WTC11 (cell line): Measurements from ENCODE around the gene SLC44A2. TPM values are rescaled to one million over a fixed set of nuclear protein-coding genes. Genes with fewer than 3 reads are reported as not detected.

Experiments
- ATAC-seq: fragments of 200-7000 bp; cut with Tn5 transposase; 2 replicates; pipeline ENCODE4 v1.10.0; 2021; ENCODE audit warnings: mild to moderate bottlenecking, moderate library complexity
- CTCF ChIA-PET: fragments of 300-600 bp; sonication (Branson Sonifier 250); formaldehyde crosslinking; loops from one replicate; lab custom pipeline; 2021; ENCODE audit warnings: antibody characterized with exemption; lab: Charles Lee
- POLR2A ChIA-PET: fragments of 350-600 bp; sonication (Branson Sonifier 250); formaldehyde crosslinking; loops from one replicate; lab custom pipeline; 2021; ENCODE audit warnings: antibody characterized with exemption; lab: Charles Lee
- DNase-seq: peaks from one replicate; pipeline ENCODE4 v3.0.0; 2021; ENCODE audit warnings: low spot score
- H3K27ac Mint-ChIP-seq: 2 replicates; pipeline ENCODE4 v1.8.0; 2021; ENCODE audit warnings: mixed read lengths
- H3K27me3 Mint-ChIP-seq: 2 replicates; pipeline ENCODE4 v1.8.0; 2021; ENCODE audit warnings: low read depth, mild to moderate bottlenecking, moderate library complexity, mixed read lengths
- H3K36me3 Mint-ChIP-seq: 2 replicates; pipeline ENCODE4 v1.8.0; 2021; ENCODE audit warnings: mixed read lengths
- H3K4me1 Mint-ChIP-seq: 2 replicates; pipeline ENCODE4 v1.8.0; 2022; ENCODE audit warnings: mixed read lengths
- H3K4me3 Mint-ChIP-seq: 2 replicates; pipeline ENCODE4 v1.8.0; 2021; ENCODE audit warnings: mild to moderate bottlenecking, moderate library complexity, mixed read lengths
- H3K9me3 Mint-ChIP-seq: 2 replicates; pipeline ENCODE4 v1.8.0; 2021; ENCODE audit warnings: mixed read lengths
- ATF1 ChIP-seq: sonication (generic); formaldehyde crosslinking; IDR thresholded peaks from 2 replicates; pipeline ENCODE4 v1.8.1; 2023; ENCODE audit warnings: mild to moderate bottlenecking, moderate library complexity, missing genetic modification reagents
- EMX1 ChIP-seq: fragments of 250-450 bp; sonication (Bioruptor Pico); IDR thresholded peaks from 2 replicates; pipeline ENCODE4 v1.8.0; 2021; ENCODE audit warnings: mild to moderate bottlenecking
- ESRRA ChIP-seq: sonication (generic); formaldehyde crosslinking; IDR thresholded peaks from 2 replicates; pipeline ENCODE4 v1.8.1; 2022; ENCODE audit warnings: mild to moderate bottlenecking, missing genetic modification reagents, borderline replicate concordance
- HMGA2 ChIP-seq: fragments of 250-450 bp; sonication (Bioruptor Pico); IDR thresholded peaks from 2 replicates; pipeline ENCODE4 v1.4.0; 2021; ENCODE audit warnings: mild to moderate bottlenecking, moderate library complexity
- SMAD4 ChIP-seq: sonication (generic); formaldehyde crosslinking; IDR thresholded peaks from 2 replicates; pipeline ENCODE4 v1.8.0; 2022; ENCODE audit warnings: mild to moderate bottlenecking, missing genetic modification reagents
- ZBTB21 ChIP-seq: sonication (generic); formaldehyde crosslinking; IDR thresholded peaks from 2 replicates; pipeline ENCODE4 v1.8.1; 2023; ENCODE audit warnings: mild to moderate bottlenecking, missing genetic modification reagents, borderline replicate concordance
- ZNF219 ChIP-seq: sonication (generic); formaldehyde crosslinking; IDR thresholded peaks from 2 replicates; pipeline ENCODE4 v1.8.0; 2023; ENCODE audit warnings: missing genetic modification reagents, mild to moderate bottlenecking, borderline replicate concordance
- ZNF416 ChIP-seq: fragments of 250-450 bp; sonication (Bioruptor Pico); IDR thresholded peaks from 2 replicates; pipeline ENCODE4 v1.9.0; 2021; ENCODE audit warnings: mild to moderate bottlenecking, inconsistent platforms
- ZNF671 ChIP-seq: fragments of 250-450 bp; sonication (Bioruptor Pico); IDR thresholded peaks from 2 replicates; pipeline ENCODE4 v1.8.0; 2021; ENCODE audit warnings: mild to moderate bottlenecking
- total RNA-seq: library from RNA; stranded (reverse); gene quantifications from 3 replicates; pipeline ENCODE4 v1.2.3, GENCODE V29; 2021
- TF ChIP-seq, protein P1 (sequence below): fragments of 250-450 bp; sonication (Bioruptor Pico); IDR thresholded peaks from 2 replicates; pipeline ENCODE4 v1.9.0; 2021; ENCODE audit warnings: mild to moderate bottlenecking
- TF ChIP-seq, protein P2 (sequence below): sonication (generic); formaldehyde crosslinking; IDR thresholded peaks from 2 replicates; pipeline ENCODE4 v1.8.1; 2023; ENCODE audit warnings: mild to moderate bottlenecking, missing genetic modification reagents
- TF ChIP-seq, protein P3 (sequence below): sonication (generic); formaldehyde crosslinking; IDR thresholded peaks from 2 replicates; pipeline ENCODE4 v1.8.1; 2023; ENCODE audit warnings: mild to moderate bottlenecking, missing genetic modification reagents, moderate library complexity
- TF ChIP-seq, protein P4 (sequence below): sonication (generic); formaldehyde crosslinking; IDR thresholded peaks from 2 replicates; pipeline ENCODE4 v1.8.1; 2023; ENCODE audit warnings: mild to moderate bottlenecking, missing genetic modification reagents
- TF ChIP-seq, protein P5 (sequence below): sonication (generic); formaldehyde crosslinking; IDR thresholded peaks from 2 replicates; pipeline ENCODE4 v1.8.0; 2022; ENCODE audit warnings: mild to moderate bottlenecking, missing genetic modification reagents
- TF ChIP-seq, protein P6 (sequence below): sonication (generic); formaldehyde crosslinking; IDR thresholded peaks from 2 replicates; pipeline ENCODE4 v1.8.1; 2022; ENCODE audit warnings: missing genetic modification reagents, borderline replicate concordance
- TF ChIP-seq, protein P7 (sequence below): fragments of 250-450 bp; sonication (Bioruptor Pico); conservative IDR thresholded peaks from 2 replicates; pipeline ENCODE4 v1.9.0; 2021; ENCODE audit warnings: mild to moderate bottlenecking
- TF ChIP-seq, protein P8 (sequence below): sonication (generic); formaldehyde crosslinking; IDR thresholded peaks from 2 replicates; pipeline ENCODE4 v1.8.1; 2022; ENCODE audit warnings: mild to moderate bottlenecking, missing genetic modification reagents, moderate library complexity, borderline replicate concordance

The SLC44A2 gene
- total RNA-seq, 1 experiment from 2014 or later = 109 TPM

DNA sequence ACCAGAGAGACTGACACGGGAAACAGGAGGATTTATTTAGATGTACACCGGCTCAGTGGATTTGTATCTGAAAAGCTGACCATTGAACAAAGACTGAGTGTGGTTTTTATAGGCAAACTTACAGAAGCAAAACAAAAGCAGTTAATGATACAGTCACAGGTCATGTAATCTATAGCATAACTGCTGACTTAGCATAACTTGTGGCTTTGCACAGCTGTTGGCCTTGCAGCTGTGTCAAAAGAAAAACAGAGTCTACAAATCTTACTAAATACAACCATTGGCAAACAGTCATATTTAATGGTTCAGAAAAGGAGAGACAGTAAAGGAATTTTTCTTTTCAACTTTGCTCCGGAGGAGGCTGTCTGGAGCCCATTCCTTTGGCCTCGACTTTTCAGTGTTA is 26.5 kb downstream of the SLC44A2 start (continued):
- TF ChIP-seq, protein P1, sequence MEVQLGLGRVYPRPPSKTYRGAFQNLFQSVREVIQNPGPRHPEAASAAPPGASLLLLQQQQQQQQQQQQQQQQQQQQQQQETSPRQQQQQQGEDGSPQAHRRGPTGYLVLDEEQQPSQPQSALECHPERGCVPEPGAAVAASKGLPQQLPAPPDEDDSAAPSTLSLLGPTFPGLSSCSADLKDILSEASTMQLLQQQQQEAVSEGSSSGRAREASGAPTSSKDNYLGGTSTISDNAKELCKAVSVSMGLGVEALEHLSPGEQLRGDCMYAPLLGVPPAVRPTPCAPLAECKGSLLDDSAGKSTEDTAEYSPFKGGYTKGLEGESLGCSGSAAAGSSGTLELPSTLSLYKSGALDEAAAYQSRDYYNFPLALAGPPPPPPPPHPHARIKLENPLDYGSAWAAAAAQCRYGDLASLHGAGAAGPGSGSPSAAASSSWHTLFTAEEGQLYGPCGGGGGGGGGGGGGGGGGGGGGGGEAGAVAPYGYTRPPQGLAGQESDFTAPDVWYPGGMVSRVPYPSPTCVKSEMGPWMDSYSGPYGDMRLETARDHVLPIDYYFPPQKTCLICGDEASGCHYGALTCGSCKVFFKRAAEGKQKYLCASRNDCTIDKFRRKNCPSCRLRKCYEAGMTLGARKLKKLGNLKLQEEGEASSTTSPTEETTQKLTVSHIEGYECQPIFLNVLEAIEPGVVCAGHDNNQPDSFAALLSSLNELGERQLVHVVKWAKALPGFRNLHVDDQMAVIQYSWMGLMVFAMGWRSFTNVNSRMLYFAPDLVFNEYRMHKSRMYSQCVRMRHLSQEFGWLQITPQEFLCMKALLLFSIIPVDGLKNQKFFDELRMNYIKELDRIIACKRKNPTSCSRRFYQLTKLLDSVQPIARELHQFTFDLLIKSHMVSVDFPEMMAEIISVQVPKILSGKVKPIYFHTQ (CRISPR knock-in tag) = no peak
- TF ChIP-seq, protein P2, sequence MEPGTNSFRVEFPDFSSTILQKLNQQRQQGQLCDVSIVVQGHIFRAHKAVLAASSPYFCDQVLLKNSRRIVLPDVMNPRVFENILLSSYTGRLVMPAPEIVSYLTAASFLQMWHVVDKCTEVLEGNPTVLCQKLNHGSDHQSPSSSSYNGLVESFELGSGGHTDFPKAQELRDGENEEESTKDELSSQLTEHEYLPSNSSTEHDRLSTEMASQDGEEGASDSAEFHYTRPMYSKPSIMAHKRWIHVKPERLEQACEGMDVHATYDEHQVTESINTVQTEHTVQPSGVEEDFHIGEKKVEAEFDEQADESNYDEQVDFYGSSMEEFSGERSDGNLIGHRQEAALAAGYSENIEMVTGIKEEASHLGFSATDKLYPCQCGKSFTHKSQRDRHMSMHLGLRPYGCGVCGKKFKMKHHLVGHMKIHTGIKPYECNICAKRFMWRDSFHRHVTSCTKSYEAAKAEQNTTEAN (CRISPR knock-in tag) = no peak
- TF ChIP-seq ZNF219 = no peak

DNA sequence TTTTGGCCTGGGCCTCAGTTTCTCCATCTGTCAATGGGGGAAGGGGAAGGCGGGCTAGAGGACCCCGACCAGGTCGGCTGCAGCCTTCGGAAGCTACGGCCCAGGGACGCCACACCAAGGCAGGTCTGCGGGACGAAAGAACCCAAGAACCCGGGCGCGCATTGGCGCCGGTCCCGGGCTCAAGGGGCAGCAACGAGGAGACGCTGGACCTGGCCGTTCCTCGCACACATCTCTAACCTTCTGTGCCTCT is 28.1 kb downstream of the SLC44A2 start:
- peaks cover 21% of the 10 kb centered on the region for H3K4me1 Mint-ChIP-seq
- ChIA-PET POLR2A (no interaction called here), CTCF (interaction anchor here (1.0 kb wide), 2 partner anchors 9 to 46 kb away, joined by 4 to 5 read pairs; no protein-coding TSS in a partner anchor)
- no peak for ATAC-seq
- no peak for DNase-seq
- 0 out of 2 replicates have a peak, but pooled peaks have one; percentile 55 for TF ChIP-seq EMX1 (CRISPR knock-in tag)
- TF ChIP-seq, protein P3, sequence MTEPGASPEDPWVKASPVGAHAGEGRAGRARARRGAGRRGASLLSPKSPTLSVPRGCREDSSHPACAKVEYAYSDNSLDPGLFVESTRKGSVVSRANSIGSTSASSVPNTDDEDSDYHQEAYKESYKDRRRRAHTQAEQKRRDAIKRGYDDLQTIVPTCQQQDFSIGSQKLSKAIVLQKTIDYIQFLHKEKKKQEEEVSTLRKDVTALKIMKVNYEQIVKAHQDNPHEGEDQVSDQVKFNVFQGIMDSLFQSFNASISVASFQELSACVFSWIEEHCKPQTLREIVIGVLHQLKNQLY (CRISPR knock-in tag) = 0 out of 2 replicates have a peak, but pooled peaks have one; percentile 34
- TF ChIP-seq ZBTB21 = no peak
- TF ChIP-seq HMGA2 = no peak
- peak; percentile 12; the same call in 1 of the 2 replicates for TF ChIP-seq ZNF671 (CRISPR knock-in tag)
- 0 out of 2 replicates have a peak, but pooled peaks have one; percentile 33 for TF ChIP-seq ZNF416 (CRISPR knock-in tag)
- TF ChIP-seq, protein P4, sequence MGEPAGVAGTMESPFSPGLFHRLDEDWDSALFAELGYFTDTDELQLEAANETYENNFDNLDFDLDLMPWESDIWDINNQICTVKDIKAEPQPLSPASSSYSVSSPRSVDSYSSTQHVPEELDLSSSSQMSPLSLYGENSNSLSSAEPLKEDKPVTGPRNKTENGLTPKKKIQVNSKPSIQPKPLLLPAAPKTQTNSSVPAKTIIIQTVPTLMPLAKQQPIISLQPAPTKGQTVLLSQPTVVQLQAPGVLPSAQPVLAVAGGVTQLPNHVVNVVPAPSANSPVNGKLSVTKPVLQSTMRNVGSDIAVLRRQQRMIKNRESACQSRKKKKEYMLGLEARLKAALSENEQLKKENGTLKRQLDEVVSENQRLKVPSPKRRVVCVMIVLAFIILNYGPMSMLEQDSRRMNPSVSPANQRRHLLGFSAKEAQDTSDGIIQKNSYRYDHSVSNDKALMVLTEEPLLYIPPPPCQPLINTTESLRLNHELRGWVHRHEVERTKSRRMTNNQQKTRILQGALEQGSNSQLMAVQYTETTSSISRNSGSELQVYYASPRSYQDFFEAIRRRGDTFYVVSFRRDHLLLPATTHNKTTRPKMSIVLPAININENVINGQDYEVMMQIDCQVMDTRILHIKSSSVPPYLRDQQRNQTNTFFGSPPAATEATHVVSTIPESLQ (CRISPR knock-in tag) = no peak
- TF ChIP-seq, protein P5, sequence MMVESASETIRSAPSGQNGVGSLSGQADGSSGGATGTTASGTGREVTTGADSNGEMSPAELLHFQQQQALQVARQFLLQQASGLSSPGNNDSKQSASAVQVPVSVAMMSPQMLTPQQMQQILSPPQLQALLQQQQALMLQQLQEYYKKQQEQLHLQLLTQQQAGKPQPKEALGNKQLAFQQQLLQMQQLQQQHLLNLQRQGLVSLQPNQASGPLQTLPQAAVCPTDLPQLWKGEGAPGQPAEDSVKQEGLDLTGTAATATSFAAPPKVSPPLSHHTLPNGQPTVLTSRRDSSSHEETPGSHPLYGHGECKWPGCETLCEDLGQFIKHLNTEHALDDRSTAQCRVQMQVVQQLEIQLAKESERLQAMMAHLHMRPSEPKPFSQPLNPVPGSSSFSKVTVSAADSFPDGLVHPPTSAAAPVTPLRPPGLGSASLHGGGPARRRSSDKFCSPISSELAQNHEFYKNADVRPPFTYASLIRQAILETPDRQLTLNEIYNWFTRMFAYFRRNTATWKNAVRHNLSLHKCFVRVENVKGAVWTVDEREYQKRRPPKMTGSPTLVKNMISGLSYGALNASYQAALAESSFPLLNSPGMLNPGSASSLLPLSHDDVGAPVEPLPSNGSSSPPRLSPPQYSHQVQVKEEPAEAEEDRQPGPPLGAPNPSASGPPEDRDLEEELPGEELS (CRISPR knock-in tag) = 0 out of 2 replicates have a peak, but pooled peaks have one; percentile 1
- peaks cover 31% of the 10 kb centered on the region for H3K36me3 Mint-ChIP-seq
- H3K9me3 Mint-ChIP-seq = no peaks in the 10 kb centered on the region
- peak overlapping the region; percentile 90 for H3K4me3 Mint-ChIP-seq
- peak overlapping the region; percentile 99 for H3K27ac Mint-ChIP-seq
- no peaks in the 10 kb centered on the region for H3K27me3 Mint-ChIP-seq

DNA sequence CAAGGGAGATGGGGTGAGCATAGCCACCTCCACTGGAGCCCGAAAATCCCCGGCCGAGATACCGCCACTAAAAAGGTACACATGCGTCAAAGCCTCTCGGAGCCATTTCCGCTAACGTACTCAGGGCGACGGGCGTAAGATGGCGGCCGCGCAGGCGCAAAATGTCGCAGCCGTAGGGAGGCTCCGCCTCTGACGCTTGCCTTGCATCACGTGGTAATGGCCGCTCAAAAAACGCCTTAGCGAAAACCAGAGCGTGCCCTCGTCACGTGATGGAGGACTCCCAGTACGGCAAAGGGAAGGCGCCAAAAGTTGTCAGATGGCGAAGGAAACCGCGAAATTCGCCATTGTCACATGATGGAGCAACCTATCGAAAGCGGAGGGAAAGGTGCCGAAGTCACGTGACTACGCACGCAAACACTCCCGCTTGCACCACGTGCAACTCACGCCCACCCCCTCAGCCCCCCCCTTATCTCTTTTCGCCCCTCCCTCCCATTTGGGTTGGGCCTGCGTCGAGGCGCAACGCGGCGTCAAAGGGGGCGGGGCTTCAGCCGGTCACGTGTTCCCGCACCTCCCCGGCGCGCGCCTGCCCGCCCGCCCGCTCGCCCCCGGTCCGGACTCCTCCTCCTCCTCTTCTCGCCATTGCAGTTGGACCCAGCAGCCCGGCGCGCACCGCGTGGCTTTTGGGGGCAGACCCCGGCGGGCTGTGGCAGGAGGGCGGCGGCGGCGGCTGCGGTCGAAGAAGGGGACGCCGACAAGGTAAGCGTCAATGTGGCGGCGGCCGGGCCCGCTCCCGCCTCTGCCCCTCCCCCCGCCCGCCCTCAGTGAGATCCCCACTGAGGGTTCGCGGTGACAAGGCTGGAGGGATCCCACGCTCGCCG is 28.6 kb downstream of the SLC44A2 start, which contains the start of gene ILF3:
TSS of gene ILF3 (plus strand) at position 615 of the 878 bp plus-strand sequence. CDS start 16,260 bp downstream, outside the sequence.
- POLR2A ChIA-PET = no interaction called here
- peak; percentile 62; the same call in 1 of the 2 replicates for TF ChIP-seq ATF1 (CRISPR knock-in tag)
- TF ChIP-seq SMAD4 (CRISPR knock-in tag) = no peak
- TF ChIP-seq, protein P6, sequence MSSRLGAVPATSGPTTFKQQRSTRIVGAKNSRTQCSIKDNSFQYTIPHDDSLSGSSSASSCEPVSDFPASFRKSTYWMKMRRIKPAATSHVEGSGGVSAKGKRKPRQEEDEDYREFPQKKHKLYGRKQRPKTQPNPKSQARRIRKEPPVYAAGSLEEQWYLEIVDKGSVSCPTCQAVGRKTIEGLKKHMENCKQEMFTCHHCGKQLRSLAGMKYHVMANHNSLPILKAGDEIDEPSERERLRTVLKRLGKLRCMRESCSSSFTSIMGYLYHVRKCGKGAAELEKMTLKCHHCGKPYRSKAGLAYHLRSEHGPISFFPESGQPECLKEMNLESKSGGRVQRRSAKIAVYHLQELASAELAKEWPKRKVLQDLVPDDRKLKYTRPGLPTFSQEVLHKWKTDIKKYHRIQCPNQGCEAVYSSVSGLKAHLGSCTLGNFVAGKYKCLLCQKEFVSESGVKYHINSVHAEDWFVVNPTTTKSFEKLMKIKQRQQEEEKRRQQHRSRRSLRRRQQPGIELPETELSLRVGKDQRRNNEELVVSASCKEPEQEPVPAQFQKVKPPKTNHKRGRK (CRISPR knock-in tag) = no peak
- TF ChIP-seq, protein P7, sequence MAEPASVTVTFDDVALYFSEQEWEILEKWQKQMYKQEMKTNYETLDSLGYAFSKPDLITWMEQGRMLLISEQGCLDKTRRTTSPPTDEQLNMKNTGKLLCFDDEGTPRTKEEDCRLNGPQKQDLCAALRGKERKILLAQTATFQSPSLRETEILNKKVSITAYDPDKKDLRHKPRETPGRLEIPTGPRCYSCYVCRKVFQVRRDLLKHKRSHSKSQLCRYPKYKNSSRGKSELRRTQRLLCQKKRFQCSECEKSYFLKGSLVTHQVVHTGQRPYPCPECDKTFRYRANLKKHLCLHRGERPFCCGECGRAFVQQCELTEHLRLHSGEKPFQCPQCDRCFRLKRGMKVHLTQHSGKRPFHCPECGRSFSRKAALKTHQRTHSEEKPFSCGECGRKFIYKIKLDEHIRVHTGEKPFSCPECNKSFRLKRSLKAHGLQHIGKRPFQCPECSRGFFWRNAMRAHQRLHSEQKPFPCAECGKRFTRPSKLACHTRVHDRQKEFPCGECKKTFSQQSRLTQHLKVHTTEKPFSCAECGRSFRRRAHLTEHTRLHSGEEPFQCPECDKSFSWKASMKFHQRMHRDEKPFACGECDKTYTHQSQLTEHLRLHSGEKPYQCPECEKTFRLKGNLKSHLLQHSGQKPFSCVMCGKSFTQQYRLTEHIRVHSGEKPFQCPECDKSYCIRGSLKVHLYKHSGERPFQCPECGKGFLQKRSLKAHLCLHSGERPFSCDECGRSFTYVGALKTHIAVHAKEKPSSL (CRISPR knock-in tag) = no peak
- TF ChIP-seq, protein P8, sequence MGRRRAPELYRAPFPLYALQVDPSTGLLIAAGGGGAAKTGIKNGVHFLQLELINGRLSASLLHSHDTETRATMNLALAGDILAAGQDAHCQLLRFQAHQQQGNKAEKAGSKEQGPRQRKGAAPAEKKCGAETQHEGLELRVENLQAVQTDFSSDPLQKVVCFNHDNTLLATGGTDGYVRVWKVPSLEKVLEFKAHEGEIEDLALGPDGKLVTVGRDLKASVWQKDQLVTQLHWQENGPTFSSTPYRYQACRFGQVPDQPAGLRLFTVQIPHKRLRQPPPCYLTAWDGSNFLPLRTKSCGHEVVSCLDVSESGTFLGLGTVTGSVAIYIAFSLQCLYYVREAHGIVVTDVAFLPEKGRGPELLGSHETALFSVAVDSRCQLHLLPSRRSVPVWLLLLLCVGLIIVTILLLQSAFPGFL (CRISPR knock-in tag) = 0 out of 2 replicates have a peak, but pooled peaks have one; percentile 15
- TF ChIP-seq ESRRA (CRISPR knock-in tag) = peak; percentile 21; the same call in 1 of the 2 replicates

More for the DNA sequence above, 28.6 kb downstream of the SLC44A2 start, which contains the start of gene ILF3:
- Mint-ChIP-seq H3K36me3 (peaks cover 31% of the 10 kb centered on the region), H3K27ac (peak within 1 kb of the TSS; percentile 99), H3K4me1 (peaks cover 24% of the 10 kb centered on the region), H3K4me3 (peak within 1 kb of the TSS; percentile 96), H3K9me3 (no peaks in the 10 kb centered on the region), H3K27me3 (no peaks in the 10 kb centered on the region)
- peak; percentile 99 for DNase-seq
- peak; percentile 78 for ATAC-seq
- CTCF ChIA-PET = interaction anchor here (1.0 kb wide), 2 partner anchors 9 to 46 kb away, joined by 4 to 5 read pairs; no protein-coding TSS in a partner anchor
